GM10266 (cell line): ENCODE data around the gene RASA4B.
"Not testable (repeated sequence)": the region's sequence is repeated elsewhere in the genome, so short reads cannot be mapped to it uniquely, and the experiment has no call there.

Experiments
- DNase-seq: peaks from one replicate; pipeline ENCODE4 v3.0.0; 2012; ENCODE audit errors: extremely low spot score
- TF ChIP-seq, protein P1 (sequence below): IDR thresholded peaks from 2 replicates; pipeline ENCODE4 v1.5.1; 2012; ENCODE audit warnings: mild to moderate bottlenecking, low read depth; ENCODE audit not compliant: control insufficient read depth, insufficient read depth; ENCODE audit errors: missing control alignments

The RASA4B gene

DNA sequence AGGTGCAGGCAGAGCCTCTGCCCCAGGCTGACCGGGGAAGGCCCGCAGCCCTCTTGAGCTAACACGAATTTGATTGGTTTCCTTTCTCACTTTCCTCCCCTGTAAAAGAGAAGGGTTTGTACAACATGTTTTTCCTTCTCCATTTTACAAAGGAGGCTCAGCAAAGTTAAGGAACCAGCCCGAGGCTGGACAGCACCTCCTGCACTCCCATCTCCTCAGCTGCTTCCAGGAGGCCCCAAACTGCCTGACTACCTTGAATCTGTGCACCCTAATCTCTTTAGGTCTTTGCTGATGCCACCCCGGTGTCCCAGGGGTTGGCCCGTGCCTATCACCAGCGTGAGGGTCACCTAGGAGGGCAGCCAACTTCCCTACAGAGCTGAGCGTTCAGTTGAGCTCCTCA, 57.1 kb downstream of the RASA4B start:
- no peak for DNase-seq
- TF ChIP-seq, protein P1, sequence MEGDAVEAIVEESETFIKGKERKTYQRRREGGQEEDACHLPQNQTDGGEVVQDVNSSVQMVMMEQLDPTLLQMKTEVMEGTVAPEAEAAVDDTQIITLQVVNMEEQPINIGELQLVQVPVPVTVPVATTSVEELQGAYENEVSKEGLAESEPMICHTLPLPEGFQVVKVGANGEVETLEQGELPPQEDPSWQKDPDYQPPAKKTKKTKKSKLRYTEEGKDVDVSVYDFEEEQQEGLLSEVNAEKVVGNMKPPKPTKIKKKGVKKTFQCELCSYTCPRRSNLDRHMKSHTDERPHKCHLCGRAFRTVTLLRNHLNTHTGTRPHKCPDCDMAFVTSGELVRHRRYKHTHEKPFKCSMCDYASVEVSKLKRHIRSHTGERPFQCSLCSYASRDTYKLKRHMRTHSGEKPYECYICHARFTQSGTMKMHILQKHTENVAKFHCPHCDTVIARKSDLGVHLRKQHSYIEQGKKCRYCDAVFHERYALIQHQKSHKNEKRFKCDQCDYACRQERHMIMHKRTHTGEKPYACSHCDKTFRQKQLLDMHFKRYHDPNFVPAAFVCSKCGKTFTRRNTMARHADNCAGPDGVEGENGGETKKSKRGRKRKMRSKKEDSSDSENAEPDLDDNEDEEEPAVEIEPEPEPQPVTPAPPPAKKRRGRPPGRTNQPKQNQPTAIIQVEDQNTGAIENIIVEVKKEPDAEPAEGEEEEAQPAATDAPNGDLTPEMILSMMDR: no peak

DNA sequence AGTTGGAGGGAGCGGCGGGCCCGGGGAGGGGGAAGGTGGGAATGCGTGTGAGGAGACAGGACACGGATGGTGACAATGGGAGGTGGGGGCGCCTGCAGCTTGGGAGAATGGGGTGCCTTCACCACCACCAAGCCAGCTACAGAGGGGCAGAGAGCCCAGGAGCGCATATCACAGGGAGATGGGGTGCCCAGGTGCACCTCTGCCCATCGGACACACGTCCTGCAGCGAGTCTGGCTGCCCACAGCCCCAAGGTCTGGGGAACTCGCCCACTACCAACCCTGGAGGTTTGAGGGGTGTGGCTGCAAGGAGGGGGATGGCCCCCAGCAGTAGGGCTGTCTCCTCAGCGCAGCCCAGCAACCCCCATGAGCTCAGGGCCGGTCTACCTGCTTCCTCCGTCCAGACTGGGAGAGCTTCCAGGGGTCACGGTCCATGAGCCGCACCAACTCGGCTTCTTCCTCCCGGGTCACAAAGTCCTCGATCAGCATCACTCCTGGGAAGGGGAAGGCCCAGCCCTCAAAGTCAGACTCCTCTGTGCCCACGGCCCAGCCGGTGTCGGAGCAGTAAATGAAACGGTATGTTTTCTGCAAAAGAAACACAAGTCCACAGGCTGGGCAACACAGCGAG, 58.2 kb downstream of the RASA4B start:
- no peak for DNase-seq
- TF ChIP-seq, protein P1: no peak

DNA sequence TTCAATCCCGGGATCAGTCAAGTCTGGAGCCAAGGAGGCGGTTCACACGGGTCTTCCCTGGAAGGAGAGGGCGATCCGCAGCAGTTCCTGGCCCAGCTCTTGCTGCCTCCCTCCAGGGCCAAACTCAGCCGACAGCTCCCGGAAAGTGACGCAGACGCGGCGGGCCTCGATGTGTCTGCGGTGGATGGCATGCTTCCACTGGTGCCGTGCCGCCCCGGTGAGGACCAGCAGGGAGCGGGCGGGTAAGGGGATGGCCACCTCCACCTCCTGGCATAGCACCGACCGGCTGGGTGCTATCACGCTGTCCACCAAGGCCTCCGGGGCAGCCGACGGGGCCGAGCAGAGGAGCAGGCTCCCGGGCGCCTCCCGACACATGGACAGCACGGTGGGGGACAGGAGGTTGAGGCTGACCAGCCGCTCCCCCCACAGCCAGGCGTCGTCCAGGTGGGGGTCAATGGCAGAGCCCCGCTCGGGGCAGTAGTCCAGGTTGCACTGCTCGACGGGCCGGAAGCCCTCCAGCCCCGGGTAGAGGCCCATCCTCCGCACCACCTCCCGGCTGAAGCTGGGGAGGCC, 60.1 kb downstream of the RASA4B start:
- no peak for DNase-seq
- TF ChIP-seq, protein P1: no peak

DNA sequence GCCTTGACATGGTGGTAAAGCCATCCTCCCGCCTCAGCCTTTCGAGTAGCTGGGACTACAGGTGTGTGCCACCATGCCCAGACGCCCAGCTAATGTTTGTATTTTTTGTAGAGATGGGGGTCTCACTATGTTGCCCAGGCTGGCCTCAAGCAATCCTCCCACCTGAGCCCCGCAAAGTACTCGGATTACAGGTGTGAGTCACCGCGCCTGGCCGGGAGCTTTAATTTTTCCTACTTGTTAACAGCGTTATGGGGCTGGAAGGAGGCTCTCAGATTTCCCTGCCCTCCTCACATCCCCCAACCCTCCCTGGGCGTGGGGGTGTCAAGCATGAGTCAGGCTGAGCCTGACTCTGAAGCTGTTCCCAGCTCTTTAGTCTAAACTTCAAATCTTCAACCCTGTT, 61.2 kb downstream of the RASA4B start:
- DNase-seq: no peak

DNA sequence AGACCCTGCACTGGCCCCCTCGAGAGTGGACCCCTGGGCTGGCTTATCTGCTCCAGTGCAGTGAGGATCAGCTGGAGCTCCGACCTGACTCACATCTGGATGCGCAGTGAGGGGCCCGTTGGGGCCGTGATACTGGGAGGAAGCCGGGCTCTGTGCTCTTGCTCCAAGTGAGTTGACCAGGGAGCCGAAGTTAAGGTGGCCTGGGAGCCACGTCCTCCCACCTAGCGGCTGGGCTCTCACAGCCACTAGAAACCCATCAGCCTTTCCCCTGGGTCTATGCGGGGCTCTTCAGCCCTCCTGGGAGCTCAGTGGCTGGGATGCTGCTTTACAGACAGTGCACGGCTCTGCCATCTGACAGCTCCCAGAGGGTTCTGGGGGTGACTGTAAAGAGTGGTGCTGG, 62.0 kb downstream of the RASA4B start:
- TF ChIP-seq, protein P1: no peak
- no peak for DNase-seq

More for the DNA sequence above, 61.2 kb downstream of the RASA4B start:
- TF ChIP-seq, protein P1: no peak

DNA sequence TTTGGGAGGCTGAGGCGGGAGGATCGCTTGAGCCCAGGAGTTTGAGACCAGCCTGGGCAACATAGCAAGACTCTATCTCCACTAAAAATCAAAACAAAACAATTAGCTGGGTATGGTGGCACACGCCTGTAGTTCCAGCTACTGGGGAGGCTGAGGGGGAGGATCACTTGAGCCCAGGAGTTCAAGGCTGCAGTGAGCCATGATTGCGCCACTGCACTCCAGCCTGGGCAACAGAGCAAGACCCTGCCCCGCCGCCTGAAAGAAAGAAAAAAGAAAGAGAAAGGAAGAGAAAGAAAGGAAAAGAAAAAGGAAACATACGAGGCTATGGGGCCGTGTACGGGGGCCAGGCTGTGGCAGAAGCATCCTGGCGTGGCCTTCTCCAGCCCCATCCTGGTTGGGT, 62.6 kb downstream of the RASA4B start:
- not testable (repeated sequence) for DNase-seq

DNA sequence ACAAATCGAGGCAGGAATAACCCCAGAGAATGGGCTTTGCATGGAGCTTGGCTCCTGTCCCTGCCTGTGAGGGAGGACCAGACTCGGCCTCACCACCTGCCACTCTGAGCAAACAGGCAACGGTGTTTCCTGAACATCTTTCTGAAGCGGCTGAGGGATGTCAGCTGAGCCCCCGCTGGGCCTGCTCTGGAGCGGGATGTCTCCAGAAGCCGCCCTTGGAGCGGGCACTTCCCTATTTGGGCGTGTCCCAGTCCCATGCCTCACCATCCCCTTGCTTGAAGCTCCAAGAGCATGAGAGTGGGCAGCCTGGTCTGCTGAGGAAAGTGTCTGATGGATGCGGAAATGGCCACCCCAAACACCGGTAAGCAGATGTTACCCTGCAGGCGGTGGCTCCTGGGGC, 63.1 kb downstream of the RASA4B start:
- no peak for DNase-seq
- TF ChIP-seq, protein P1: no peak
